Hematopoietic multipotent progenitor cell treated with erythropoietin and hydrocortisone succinate and interleukin-3 and kit ligand, for 15 days (in vitro differentiated cells): ENCODE measurements around the gene KCND3.

Experiments used
- DNase-seq: peaks from one replicate; pipeline ENCODE4 v3.0.0-alpha.2; 2015; ENCODE audit warnings: low spot score

The KCND3 gene

DNA sequence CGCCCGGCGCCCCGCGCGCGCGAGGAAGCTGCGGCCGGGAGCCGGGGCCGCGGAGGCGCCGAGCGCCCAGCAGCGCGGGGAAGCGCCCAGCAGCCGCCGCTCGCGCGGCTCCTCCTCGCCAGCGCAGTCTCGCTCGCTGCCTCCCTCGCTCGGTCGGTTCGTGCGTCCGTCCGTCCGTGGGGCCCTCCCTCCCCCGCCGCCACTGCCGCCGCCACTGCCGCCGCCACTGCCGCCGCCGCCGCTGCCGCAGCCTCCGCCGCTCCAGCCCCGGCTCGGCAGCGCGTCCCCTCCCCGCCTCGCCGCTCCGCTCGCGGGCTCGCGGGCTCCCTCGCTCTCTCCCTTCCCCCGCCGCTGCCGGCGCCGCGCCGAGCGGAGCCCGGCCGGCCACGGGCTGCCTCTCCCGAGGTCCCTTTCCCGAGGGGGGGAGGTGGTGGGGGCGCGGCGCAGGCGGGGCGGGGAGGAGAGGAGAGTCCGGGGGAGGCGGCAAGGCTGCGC is at the start of gene KCND3:
Gene KCND3, minus strand, starts transcription at position 138 of the 495 bp plus-strand sequence.
- no peak for DNase-seq

DNA sequence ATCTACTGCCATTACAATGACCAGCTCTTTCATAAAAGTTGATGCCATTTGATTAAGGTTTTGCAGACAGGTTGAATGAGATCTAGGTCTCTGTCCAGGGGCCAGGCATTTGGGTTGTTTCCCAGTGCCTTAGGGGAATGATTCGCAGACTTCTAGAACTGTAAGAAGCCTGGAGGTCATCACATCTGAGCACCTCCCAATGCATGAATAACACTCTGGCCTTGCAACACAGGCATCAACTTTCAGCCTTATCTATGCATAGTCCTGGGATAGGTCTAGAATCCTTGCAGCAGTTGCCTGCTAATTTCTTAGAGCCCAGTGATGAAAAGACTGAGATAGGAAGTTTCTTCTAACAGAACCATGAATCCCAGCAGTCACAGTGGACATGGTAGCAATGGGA is 44.8 kb upstream of the KCND3 start:
- DNase-seq, result no peak

DNA sequence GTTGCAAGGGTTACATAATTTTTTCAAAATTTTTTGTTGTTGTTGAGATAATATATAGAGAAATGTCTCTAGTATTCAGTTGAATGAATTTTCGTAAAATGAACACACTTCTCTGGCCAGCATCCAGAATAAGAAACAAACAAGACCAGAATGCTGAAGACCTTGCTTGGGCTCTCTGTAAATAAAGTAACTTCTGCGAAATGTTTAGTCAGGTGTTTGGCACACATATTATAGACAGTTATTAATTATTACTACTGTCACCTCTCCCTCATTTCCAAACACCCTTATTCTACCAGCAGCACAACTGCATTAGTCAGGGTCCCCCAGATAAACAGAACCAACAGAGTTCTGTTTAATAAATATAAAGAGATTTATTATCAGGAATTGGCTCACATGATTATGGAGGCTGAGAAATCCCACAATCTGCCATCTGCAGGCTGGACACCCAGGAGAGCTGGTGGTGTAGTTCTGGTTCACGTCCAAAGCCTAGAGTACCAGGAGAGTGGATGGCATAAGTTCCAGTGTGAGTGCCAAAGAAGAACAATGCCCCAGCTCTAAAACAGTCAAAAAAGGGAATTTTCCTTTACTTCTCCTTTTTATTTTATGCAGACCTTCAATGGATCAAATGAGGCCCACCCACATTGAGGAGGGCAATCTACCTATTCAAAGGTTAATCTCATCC is 44.1 kb upstream of the KCND3 start:
- DNase-seq, result no peak

DNA sequence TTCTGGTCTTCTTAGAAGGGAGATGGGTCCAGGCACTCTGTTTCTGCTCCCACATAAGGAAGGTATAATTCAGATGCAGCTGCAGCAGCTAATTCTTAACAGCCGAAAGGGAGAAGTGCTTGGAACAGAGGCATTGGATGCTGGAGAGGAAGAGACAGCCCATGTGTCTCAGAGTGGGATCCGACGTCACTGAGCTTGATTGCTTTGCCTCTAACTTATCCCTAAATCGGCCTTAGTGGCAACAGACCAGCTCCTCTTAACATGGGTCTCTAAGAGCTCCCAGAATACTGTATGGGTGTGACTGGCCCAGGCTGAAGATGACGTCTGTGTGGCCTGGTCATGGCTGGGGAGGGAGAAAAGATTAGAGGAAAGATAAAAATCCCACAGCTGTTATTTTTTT is 40.7 kb upstream of the KCND3 start:
- DNase-seq, result no peak

DNA sequence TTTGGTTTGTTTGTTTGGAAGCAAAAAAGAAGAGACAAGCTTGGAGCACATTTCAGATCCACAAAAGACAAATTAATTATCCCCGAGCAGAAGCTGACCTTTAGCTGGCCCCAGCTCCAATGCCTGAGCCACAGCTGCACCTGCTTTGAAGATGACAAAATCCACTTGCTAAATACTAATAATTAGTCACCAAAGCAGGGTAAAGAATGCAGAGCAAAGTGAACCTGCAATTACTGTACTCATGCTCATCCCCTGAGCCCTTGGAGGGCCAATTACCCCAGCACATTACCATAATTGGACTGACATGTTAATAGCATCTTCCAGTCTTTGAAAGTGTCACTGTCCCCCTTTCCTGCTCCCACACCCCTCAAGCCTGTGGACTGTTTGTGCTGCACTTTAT is 38.2 kb upstream of the KCND3 start:
- no peak for DNase-seq

DNA sequence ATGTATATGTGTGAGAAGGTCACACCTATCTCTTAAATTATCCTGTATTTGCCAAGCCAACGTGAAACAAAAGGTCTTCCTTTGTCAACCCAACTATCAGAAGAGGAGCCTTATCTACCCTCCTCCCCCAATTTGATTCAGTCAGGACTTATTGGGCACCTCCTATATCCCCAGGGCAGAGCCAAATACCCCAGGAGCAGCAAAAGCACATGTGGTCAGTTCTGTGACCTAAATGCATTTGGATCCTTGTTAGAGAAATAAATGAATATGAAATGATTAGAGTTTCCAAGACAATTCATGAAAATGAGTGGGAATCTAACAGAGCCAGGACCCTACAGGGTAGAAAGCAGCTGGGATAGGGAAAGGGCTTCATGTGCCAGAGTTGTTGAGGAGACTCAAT is 37.0 kb upstream of the KCND3 start:
- DNase-seq, result no peak

DNA sequence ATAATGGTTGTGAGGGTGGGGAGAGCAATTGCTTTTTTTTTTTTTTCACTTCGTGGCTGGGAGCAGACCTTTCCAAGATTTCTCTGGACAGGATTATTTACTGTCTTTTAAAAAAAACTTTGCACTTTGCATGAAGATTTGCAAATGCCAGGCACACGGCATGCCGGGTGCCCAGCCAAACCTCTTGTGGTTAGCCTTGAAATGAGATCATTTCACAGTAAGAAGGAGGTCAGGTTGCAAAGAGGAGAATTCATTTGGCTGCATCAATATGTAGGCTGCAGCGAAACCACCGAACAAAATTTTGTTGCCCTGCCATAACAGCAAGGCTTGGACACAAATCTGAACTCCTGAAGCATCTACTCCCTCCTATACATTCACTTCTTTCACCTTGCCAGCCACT is 36.5 kb upstream of the KCND3 start:
- DNase-seq, result no peak

DNA sequence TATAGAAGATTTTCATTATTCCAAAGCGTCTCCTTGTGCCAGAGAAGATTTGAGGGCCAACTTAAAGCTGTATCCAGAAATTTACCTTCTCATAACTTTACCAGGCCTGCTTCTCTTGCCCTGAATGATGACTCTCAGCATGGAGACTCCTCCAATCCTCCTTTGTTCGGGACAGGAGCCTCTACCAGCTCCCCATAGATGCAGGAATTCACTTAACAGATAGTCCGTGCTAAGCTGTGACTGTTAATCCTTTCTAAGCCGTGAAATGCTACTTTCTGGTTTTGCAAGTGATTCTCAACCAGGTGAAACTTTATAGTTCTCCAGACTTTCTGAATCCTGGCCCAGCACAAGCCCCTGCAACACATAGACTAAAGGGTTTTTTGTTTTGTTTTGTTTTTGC is 31.8 kb upstream of the KCND3 start:
- no peak for DNase-seq

DNA sequence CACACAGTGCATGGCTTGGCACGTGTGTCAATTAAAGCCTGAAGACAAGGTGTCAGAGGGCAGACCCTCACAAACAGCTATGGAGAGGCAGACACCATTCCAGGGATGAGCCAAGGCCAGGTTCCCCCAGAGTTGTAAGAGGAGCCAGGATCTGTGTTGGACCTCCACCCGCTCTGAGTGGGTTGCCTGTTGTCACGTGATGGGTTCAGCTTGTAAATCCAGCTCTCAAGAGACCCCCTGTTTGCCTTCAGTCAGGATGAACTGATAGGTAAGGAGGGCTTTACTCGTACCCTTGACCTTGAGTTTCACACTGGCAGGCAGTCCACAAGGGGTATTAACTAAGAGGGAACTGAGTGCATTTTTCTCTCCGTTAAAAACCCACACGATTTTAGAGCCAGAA is 27.7 kb upstream of the KCND3 start:
- no peak for DNase-seq

DNA sequence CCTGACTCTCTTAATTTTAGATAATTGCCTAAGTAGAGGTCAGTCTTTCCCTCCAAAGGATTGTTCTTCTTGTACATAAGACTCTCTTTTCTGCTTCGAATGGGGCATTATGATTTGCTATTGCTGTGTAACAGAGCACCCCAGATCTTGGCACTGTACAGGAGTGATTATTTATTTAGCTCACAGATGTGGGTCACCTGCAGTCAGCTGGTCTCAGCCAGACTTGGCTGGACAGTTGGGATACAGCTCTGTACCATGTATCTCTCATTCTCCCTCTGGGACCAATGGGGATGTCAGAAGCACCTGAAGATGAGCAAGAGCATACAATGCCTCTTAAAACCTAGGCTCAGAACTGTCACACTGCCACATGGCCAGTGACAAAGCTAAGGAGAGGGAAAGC is 23.4 kb upstream of the KCND3 start:
- DNase-seq, result no peak

DNA sequence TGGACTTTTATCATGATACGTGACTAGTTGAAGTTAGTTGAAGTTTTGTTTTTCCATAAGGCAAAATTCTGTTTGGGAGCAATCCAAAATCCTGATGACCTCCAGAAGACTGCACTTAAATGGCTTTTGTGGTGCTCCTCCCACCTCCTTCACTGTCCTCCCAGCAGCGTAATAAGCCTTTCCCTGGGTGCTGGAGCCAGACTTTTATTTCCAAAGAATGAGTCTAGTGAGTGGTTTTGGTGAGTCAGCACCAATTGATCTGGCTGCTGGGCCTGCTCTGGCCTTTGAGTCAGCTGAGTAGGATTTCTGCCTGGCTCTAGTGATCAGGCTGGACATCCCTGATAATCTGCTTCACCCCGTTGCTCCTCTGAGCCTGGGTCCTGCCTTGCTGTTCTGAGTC is 21.7 kb upstream of the KCND3 start:
- no peak for DNase-seq

DNA sequence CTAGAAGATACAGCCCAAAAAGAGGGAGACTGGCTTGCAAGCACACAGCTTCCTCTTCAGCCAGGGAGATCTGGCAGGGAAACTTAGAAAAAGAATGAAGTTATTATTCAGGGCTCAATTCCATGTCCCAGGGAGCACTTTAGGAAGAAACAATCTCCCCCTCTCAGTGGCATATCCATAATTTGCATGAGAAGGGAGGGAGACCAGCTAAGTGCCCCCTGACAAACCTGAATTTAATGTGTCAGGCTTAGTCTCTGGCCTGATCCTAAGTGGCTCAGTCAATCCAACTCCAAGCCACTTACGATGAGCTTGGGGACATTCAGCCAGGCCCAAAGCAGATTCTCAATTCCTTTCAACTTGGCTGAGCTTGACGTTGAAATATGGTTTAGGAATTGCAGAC is 17.7 kb upstream of the KCND3 start:
- no peak for DNase-seq

DNA sequence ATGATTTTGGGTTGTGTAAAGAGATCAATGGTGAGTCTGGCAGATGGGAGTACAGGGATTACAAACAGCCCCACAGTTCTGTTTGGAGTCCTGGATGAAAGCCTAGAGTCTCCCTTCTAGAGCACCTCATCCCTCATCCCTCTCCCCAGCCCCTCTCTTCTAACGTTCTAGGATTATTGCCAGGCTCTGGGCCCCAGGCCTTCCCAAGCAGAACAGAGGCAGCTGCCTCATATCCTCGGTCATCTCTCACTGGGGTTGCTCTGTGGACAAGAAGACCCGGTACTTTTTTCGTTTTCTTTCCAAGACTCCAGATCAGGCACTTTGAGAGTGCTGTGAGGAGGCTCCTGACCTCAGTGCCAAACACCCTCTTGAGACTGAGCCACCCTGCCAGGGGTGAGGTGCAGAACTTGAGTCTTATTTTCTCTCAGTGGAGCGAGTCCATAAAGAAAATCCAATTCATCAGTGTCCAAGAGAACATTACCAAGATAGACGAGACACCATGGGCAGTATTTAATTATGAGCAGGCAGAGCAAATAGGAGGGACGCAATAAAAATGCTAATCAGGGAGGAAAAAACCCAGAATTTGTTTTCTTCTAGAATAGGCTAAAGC is 17.1 kb upstream of the KCND3 start:
- no peak for DNase-seq

DNA sequence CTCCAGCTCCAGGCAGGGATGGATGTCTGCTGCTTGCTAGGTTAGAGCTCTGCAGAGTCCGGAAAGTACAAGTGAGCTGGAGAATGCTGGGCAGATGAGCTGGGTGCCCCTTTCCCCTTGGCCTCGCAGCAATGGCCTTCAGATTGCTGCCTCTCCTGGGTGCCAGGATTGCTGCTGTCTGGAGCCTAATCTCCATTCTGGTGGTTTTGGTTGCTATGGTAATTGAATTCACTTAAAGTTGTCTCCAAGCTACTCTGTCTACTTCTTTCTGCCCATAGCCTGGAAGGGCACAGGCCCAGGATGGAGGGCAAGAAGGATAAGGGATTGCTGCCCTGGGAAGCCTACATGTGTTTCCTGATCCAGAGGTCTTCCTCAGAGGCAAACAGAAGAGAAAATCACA is 14.6 kb upstream of the KCND3 start:
- no peak for DNase-seq

DNA sequence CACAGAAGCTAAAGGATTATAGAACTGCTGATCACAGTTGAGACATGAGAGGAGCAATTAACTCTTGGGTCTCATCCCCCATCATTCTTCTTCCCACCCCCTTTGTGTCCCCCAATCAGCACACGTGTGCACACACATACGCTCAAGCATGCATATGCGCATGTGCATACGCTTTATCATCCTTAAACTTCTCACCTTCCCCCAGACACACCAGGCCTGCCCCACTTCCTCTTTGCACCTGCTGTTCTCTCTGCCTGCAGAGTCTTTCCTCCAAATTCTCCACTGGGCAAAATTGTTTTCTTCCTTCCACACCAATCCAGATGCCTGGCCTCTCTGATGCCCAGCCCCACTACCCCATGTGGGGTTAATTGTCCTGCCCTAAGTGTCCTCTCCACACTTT is 13.0 kb upstream of the KCND3 start:
- DNase-seq, result no peak

DNA sequence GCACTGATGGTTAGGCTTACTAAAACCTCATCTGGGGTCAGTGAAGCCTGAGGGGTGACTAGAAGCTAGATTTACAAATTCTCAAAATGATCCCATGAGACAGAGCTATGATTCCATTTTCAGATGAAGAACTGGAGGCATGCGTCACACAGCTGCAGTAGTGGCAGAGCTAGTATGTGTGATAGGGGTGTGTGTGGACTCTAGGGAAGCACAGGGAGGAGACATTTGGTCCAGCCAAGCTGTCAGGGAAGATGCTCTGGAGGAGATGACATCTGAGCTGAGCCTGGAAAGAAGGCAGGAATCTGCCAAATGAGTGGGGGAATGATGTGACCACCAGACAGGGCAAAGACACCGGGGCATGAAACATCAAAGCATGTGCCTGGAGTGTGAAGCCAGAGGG is 12.0 kb upstream of the KCND3 start:
- DNase-seq, result no peak

DNA sequence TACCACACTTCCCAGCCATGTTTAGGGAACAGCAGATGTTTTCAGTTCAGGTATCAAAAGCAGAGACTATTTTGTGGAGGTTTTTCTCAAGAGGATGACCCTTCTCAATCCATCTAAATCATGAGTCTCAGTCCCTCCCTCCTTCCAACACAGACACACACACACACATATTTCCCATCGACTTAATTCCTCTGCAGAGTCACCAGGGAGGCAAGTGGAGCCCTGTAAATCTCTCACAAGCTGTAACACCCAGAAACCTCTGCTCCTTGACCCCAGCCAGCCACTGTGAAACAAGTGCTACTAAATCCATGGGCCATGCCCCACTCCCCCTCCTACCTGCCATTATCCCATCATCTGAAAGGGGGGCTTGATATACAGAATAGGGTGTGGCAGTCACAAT is 10.6 kb upstream of the KCND3 start:
- no peak for DNase-seq

DNA sequence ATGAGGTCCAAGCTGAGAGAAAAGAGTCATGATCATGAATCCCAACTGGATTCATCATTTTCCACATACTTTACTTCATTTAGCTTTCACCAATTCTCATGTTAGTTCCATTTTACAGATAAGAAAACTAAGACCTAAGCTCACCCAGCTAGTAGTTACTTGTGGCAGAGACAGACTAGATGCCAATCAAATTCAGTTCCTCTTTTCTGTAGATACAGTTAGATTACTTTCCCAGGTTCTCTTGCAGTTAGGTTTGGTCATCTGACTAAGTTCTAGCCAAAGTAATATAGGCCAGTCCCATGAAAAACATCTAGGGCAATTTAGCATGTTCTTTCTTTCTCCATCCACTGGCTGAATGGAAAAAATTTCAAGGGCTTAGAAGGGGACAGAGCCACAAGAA is 8.9 kb upstream of the KCND3 start:
- no peak for DNase-seq

DNA sequence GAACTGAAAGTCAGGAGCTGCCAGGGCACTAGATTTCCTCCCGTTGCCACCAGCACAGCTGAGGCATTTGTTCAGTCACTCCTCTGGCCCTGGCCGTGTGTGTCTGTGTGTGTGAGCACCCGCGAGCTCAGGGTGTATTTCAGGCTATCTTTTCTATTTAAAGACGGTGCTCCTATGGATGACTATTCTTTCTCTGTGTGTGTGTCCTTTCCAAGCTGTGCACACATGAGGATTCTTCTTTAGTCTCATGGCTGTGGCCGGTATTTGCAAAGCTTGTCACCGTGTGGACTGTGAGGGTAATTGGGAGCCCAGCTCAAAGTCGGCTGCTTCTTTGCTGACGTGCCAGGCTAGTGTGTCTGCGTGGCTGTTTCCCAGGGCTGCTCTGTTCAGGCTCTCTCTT is 3.0 kb upstream of the KCND3 start:
- DNase-seq, result no peak

DNA sequence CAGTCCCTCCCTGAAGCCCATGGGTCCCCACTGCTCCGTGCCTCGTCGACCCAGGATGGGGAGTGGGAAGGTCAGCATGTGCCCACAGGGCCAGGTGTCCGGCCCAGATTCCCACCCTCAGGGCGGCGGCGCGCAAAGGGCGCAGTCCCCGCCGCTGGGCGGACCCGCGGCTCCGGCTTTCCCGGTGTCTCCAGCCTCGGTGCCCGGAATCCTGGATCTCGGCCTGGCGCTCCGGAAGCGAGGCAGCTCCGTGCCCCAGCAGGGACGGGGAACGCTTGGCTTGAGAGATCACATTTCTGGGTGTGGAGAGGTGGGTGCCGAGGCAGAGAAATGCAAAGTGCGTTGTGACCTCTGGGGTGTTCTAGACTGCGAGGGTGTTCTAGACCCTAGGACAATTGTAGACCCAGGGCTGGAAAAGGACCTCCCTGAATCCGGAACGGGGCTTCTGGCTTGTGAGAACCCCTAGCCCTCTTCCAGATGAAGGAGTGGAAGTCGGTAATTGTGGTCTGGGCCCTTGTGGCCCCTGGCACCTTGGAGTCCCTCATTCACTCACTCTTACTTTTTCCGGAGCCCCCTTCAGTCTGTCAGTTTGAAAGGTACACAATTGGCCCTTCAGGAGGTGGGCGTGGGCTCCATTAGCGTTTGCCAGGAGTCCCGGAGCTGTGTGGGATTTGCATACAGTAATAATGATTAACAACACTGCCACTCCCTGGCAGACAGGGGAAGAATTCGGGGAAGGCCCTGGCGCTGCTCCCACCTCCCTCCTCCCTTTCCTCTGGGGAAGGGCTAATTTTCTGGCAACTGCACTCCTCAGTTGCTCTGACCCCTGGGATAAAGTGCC is 1.6 kb upstream of the KCND3 start:
- no peak for DNase-seq

DNA sequence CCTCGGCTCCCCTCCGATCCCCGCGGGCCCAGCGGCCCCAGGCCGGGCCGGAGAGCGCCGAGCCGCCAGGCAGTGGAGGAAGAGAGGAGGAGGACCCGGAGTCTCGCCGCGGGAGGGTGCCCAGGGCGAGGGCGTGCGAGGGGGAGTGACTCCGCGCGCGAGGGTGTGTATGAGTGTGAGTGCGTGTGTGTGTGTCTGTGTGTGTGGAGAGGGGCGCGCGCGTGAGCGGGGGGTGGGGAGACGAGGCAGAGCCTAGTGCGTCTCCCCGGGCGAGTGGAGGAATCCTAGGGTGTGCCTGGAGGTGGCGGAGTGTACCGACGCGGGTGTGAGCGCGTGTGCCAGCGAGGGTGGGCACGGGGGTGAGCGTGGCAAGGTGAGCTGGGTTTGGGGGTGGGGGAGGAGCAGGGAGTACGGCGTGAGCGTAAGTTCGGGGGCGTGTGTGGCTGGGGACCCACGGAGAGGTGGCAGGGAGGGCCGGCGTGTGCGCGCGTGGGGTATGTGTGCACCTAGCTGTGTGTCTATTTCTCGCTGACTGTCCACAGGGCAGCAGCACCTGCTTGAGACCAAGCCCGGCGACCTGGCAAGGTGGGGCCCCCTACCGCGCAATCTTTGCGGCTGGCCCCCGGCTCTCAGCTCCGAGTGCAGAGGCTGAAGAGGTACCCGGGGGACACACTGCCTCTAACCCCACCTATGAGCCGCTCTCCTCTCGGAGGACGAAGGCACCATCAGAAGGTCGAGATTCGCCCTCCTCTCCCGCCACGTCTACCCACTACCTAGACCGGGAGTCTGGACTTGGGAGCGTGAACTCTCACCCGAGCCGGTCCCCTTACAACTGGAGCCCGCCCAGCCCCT is 784 bp upstream of the KCND3 start:
- no peak for DNase-seq

DNA sequence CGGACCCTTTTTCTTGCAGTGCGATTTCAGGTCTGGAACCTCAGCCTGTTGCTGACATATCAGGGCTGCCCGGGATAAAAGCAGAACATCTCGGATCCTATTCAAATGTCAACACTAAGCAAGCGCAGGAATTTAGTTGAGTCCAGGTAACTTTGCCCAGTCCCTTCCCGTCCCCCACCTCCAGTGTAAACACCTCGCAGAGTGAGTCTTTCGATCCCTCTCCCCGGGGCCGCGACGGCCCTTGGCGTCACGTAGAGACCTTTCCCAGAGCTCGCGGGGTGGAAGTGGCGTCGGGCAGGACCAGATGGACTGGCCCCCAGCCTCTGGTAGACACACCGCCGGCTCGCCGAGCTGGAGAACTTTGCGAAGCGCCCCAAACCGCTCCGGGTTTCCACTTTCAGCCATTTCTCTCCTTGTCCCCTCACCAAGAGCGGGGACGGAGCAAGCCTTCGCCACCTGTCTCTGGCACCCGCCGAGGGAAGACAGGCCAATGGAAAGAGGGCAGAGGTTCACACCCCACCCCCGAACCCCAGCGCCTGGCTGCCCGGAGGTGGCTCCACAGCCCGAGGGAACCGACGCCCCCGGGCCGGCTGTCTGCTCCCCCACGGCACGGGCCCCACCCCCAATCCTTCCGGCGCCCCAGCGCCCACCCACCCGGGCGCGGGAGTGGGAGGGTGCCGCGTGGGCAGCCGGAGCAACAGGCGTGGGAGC is 570 bp downstream of the KCND3 start:
- DNase-seq, result no peak
